ENCODE data around the gene EPAS1.

Gene EPAS1

DNA sequence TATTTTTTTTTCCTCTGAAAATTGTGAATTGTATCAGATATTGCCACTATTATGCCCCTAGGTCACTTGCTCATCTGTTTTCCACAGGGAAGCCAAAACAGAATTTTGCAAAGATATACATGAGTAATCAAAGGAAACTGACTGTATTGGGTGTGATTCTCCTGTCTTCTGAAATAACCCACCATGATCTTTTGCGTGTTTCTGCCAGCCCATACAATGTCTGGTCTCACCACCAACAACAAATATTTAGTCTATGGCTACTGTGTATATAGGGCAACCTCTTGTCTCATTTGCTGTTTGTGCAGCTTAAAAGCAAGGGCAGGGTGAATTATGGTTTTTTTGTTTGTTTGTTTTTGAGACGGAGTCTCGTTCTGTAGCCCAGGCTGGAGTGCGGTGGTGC lies 26.5 kb downstream of the EPAS1 start:
- DNase-seq (ENCODE audit: low spot score) = no peak

DNA sequence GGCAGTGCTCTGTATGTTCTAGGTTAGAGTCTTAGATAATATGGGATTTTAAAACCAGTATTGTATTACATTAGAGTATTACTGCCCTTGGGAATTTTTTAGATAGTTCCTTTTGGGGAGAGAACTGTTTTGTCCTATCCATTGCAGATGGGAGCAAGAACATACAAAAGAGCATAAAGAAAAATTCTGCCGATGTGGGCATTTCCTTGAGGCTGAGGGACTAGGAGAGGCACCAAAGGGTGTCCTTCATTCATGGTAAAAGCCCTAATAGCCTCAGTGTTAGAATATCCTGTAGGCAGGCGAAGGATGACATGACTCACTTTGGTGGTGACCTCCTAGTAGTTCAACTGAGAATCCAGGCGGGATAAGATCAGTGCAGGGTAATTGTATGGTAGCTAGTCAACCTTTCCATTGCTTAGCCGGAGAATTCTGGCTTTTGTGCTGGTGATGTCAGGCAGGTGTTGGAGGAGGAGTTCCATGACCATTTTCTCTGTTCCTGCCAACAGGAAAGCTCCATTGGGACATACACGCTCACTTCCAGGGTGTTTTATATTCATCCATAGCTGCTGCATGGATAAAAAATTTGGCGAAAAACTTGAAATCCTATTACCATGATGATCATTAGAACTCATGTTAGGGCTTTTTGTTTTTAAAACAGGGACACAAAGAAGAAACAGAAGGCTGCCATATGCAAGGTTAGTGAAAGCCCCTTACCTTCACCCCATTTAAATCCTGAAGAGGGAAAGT lies 28.1 kb downstream of the EPAS1 start:
- no peak for DNase-seq (ENCODE audit: low spot score)

DNA sequence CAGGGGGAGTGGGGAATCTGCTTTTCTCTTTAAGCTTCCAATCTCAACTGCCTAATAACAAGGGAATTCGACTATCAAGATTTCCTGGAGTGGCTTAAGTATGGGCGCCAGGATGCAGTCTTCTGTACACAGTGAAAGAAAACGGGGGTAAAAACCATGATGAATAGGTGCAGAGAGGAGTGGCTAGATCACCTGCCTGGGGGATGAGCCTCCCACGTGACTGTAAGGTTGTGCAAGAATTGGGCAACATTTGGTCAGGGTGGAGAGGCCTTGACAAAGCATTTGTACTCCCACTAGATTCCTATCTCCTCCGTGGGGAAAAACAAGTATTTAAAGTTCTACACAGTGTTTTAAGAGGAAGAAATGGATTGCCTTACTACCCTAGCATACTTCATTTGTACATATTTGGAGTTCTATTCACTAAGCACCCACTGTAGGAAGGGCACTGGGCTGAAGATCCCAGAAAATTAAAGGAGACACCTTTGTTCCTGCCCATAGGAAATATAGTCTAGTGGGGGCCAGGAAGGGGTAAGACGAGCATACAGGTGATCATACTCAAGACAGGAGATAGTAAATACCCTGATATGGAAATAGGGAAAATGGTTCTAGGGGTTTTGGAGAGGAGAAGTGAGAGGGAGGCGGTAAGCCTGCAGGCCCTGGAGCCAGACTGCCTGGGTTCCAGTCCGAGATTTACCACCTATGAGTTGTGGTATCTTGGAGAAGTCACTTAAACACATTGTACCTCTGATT lies 29.2 kb downstream of the EPAS1 start:
- DNase-seq (ENCODE audit: low spot score) = no peak

DNA sequence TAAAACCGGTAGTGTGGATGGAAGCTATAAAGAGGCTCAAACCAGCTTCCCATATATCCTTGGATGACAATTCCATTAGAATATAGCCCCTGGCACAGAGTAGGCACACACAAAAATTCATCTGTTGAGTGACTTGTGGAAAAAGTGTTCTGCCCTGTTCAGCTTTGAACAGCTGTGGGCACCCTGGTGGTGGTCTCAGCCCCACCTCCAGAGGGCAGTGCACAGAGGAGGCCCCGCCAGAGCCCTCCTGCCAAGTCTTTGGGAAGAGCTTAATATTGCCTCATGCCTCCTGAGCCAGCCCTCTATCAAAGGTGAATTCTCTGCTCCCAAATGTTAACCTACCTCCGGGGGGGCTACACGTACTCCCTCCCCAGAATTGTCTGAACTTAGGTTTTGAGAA lies 30.4 kb downstream of the EPAS1 start:
- no peak for DNase-seq (ENCODE audit: low spot score)

DNA sequence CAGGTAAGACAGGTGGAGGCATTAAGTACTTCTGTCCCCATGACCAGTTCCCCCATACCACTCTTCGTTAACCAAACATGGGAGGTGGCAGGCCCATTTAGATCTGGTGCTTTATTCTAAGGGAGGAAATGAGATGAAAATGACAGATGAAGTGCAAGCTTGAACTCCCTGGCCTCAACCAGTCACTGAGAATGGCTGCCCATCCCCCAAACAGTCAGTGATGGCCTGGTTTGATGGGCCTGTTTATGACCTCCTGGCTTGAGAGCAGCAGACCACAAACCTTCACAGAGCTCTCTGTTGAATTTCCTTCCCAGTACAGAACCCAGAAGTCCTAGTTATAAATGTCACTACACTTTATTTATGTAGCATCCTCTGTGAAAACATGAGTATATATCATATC lies 31.1 kb downstream of the EPAS1 start:
- no peak for DNase-seq (ENCODE audit: low spot score)

DNA sequence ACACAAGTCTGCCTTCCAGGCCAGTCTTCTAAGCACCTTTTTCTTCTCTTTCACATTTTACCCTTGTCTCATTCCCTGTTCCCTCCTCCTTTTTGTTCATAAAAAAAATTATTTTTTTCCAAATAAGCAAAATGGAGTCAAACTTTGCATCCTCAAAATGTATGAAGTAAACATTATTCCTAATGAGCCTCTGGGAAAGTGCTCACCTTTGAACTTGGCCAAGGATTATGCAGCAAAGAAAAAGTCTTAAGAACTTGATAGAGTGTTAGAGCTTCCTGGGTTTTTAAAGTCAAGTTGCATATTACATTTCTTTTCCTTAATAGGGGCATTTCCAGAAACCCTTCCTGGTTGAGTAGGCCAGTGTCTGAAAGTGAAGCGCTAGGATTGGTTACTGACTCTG lies 31.6 kb downstream of the EPAS1 start:
- no peak for DNase-seq (ENCODE audit: low spot score)

DNA sequence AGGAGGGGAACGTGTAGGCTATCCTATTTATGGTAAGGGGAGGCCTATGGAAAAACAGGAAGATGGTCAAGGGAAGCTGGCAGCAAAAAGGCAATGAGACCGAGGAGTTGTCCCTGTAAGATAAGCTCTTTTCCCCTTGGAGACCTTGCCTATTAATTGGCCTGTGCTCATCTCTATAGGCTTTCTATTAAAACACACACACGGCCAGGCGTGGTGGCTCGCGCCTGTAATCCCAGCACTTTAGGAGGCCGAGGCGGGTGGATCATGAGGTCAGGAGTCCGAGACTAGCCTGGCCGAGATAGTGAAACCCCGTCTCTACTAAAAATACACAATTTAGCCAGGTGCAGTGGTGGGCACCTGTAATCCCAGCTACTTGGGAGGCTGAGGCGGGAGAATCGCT lies 32.1 kb downstream of the EPAS1 start:
- DNase-seq (ENCODE audit: low spot score) = no peak

DNA sequence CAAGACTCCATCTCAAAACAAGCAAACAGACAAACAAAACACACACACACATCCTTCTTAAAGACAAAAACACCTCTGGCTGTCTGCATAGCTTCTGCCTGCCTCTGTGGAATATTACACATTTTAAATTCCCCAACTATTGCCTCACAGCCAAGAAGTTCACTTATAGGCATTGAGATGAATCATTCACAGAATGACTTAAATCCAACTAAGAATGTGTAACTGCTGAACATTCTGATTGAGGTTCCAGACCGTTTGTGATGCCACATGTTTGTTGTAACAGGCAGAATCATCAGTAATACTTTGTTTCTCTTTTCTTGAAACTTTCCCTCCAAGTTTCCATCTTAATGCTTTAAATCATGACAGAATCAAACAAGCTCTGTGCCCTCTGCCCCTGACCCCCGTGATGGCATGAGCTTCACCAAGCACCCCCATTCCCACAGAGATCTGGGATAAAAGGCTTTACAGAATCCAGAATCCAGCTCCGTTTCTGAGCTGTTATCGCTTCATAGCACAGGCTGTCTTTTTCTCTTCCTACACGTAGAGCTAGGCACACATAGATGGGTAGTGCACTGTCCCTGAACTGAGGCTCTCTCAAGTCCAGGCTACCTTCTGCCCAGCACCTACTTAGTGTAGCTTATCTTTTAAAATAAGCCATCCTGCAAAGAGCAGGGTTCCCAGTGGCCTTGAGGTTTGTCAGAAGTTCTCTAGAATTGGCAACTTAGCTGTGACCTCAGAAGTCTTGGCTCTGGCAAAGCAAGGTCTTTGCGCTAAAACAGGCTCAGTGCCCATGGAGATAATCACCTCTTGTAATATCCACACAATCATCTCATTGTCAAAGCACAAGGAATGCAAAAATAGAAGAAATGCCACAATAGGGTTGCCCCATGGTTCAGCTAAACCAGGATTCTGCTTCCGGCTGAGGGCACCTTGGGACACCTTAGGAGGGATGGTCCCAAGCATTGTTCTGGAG lies 32.9 kb downstream of the EPAS1 start:
- no peak for DNase-seq (ENCODE audit: low spot score)

DNA sequence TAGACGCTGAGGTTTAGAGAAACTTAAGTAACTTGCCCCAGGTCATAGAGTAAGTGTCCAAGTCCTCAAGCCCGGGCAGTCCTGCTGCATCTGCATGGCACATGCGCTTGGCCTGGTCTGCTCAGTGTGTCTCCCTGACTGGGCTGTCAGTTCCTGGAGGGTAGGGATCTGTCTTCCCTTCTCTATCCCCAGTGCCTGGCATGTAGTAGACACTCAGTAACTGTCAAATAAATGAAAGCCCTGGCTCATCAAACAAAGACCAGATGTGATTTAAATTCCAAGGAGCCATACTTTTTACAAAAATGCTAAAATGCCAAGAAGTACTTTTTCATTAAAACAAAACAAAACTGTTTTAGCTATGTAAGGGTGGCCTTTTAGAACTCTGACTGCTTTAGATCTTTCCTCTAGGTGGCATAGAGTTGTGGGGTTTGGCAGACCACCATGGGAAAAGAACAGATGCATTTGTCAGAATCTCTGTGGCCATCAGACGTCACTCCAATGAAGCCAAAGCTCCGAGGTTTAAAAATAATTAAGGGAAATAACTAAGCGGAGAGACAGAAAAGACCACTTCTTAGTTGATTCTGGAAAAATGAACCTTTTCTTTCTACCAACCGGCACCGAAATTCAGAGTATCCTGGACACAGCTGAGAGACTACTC lies 34.0 kb downstream of the EPAS1 start:
- DNase-seq (ENCODE audit: low spot score) = no peak

DNA sequence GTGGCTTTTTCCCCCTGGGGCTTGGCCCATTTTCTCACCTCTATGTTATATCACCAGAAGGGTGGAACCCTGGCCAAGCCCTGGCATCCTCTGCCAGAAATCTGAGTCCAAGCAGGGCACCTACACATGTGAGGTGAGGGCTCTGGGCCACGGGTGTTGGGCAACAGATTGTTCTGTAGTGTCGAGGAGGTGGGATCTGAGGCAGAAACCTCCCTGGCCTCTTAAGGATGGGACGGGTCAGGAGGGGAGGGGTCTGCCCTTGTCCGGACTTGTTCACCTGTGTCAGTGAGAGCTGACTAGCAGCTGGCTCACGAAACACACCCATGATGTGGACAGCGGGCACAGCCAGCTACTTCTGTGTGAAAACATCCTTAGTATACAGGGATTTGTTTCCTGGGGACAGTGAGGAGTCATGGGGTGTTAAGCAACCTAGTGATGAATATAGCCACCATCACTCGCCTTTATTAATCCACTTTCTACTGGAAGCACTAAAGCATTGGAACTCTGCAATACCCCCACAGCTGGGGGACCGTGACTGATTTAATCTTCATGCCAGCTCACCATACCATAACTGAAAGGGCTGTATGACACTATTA lies 35.6 kb downstream of the EPAS1 start:
- DNase-seq (ENCODE audit: low spot score) = no peak

DNA sequence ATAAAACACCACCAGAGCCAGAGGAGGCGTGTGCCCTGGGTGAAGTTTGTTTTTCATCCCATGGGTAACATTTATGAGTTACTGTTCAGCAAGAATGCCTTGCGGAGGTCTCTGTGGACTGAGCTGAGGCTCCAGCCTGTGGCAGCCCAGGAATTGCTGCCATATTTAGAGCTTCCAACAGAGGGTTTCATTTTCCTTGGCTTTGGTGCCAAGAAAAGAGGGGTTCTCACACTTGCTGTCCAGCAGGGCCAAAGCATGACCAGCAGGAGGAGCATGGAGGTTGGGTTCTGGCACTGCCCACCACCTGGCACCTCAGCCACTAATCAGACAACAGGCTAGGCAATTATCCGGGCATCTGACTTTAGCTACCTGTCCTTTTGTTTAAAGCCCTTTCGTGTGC lies 36.7 kb downstream of the EPAS1 start:
- no peak for DNase-seq (ENCODE audit: low spot score)

DNA sequence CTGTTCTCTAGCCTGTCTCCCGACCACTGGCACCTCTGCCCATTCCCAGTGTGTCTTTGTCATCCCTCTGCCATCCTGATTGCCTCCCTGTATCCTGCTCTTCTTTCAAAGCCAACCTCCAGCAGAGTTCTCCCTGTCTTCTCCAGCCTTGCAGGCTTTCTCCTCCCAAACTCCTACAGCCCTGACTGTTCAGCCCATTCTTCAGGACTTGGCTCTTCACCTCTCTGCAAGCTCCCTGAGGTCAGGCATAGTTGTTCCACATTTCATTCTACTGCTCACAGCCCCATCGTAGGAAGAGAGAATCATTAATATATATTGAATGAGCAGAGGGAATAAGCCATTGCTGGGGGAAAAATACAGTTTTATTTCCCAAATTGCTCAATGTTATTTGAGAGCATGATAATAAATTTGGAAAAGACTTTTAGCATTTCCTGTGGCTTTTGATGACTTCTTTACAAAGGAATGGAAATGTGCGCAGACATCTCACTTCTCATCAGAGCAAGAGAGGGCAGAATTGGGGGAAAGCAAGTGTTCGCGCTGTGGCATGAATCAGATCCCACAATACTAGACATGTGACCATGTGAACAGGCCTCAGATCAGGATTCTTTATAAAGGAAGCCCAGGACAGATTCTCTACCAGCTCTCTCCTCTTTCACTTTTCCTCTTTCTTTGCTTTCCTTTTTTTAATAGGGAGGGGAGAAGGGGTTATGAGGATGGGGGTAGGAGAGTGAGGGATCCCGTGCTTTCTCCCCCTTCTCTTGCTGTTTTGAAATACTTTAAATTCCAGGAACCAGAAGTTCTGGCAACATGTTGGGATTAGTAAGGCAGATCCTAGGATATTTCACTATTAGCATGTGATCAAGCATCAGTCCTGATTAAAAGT lies 37.4 kb downstream of the EPAS1 start:
- no peak for DNase-seq (ENCODE audit: low spot score)

DNA sequence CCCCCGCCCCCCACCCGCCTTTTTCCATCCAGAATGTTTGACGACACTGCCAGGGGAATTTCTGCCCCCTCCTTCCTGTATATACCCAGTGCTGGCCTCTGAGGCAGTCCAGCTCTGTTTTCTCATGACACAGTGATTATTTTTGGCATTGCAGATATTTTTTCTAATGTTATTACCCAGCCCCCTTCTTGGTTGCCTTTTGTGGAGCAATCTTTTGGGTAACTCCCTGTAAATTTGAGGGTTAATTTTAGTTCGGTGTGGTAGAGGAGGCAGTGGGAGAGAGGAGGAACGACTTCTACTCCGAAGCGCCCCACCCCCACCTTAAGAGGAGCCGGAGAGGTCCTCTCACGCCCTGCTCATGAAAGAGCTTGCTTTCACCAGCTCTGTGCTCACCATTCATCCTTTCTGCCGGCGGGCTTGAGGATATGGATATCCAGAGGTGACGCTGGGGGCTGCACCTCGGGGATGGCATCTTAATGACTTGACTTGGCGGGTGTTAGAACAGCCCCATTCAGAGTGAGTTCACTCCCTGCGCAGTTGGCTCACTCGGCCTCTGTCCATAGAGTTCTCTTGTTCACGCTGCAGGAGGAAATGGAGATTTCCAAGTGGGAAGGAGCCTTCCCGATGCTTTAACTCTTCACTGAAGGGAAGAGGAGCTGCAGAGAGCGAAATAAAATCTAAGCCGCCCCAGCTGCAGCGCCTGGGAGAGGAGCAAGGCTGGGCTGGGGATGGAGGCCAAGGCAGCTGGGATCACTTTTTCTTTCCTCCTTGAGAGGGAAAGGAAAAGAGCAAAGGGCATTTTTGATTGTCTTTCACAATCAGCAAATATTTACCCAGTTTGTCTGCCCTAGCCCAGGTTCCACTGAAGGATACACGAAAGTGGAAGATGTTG lies 38.4 kb downstream of the EPAS1 start:
- DNase-seq (ENCODE audit: low spot score) = no peak

DNA sequence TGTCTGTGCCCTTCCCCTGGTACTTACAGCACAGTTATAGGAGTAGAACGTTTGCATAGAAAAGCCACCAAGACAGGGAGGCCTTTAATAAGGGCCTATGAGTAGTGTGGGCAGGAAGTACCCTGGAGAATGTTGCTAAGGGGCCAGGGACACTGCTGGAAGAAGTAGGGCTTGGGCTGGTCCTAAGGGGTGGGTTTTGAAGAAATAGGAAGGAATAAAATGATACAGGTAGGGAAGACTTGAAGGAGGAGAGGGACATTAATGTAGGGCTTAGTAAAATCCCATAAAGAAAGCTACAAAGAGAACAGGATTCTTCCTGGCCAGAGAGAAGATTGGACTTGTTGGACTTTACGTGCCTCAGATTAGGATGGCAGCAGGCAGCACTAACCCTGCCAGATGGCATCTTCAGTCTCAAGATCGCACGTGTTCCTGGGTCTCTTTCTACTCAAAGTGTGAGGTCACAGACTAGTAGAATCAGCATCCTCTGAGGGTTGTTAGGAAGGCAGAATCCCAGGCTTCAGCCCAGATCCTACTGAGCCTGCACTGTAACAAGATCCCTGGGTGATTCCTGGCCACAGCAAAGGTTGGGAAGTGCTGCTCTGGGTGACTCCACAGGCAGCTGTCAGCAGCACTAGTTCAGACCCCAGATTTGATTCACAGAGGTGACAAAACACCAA lies 39.2 kb downstream of the EPAS1 start:
- no peak for DNase-seq (ENCODE audit: low spot score)

DNA sequence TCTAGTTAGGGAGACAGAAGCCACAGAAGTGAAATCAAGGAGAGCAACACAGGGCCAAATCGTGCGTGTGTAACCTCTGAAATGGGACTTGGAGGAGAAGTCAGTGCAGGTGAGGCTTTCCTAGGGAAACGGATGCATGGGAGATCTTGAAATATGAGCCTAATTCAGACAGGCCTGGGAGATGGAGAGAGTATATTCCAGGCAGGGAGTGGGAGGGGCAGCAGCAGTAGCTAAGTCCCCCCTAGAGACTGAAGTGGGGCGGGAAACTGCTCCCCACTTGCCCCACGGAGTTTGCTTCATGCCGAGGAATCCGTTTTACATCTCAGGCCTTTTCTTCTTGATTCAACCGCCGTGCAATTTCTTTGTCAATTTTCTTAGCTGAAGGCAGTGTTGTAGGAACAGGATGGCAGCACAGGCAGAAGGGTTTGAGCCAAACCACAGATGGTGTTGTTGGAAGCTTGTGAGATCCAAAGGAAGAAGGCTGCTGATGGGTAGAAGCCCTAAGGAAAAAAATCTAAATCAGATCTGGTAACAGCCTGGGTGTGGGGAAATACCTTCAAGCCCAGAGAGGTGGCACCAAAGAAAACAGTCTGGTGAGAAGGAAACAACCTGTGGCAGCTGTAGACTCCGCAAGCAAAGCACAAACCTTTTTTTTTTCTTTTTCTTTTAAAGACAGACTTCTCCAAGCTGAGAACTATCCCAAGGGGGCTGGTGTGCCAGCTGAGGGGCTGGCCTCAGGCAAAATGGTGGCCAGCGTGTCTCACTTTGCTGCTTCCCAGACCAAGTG lies 40.2 kb downstream of the EPAS1 start:
- DNase-seq (ENCODE audit: low spot score) = no peak

DNA sequence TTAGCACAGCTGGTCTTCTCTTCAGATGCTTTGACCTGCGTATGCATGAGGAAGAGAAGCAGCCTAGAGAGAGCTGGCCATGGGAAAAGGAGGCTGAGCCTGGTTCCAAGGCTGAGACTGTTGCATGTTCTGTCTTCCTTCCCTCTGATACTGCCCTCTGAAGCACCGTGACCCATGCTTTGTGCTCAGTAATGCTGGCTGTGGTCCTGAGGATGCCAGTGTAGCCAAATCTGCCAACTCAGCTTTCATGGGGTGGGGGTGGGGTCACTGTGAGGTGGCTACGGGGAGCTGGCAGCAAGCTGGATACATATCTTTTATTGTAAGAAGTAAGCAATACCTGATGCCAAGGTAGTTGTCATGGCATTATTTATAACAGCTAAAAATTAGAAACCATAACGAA lies 41.5 kb downstream of the EPAS1 start:
- DNase-seq (ENCODE audit: low spot score) = no peak

DNA sequence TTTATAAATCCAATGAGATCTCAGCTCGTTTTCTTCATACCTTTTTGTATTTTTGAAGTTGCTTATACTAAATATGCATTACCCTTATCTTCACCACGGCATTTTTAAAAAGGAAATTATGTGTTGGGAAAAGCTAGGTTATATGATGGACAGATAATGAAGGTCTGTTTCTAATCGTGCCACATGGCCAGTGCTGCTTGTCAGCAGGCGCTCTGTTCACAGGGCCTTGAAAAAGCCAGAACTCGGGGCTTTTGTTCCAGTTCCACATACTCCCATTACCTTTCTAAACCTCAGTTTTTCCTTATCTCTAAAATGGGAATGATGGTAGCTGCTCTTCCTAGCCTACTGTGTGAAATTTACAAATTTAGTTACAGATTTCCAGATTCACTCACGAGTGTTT lies 42.0 kb downstream of the EPAS1 start:
- DNase-seq (ENCODE audit: low spot score) = no peak
